Right cardiac atrium (tissue), 5 donors: ENCODE results near the gene IL1R1. TPM values are rescaled to one million over a fixed set of nuclear protein-coding genes. Genes with fewer than 3 reads are reported as not detected.
A peak's percentile ranks its signal among the peaks of the same experiment; 100 is the strongest.

Experiments
- ATAC-seq, 2 donors: fragments of 200-7000 bp; cut with Tn5 transposase; one replicate each; pipeline versions ENCODE4 v1.8.0 to v1.9.1; 2020; ENCODE audit warnings: moderate library complexity in 2 of 2, mild to moderate bottlenecking in 1 of 2
- DNase-seq, 3 donors: peaks; one replicate each; pipeline ENCODE4 v3.0.0-alpha.2; 2020
- H3K27ac ChIP-seq: one replicate; pipeline ENCODE4 v1.5.1; 2013; ENCODE audit warnings: mild to moderate bottlenecking, low read length, control low read depth, moderate library complexity
- H3K27me3 ChIP-seq: one replicate; pipeline ENCODE4 v1.6.1; 2013; ENCODE audit not compliant: control insufficient read depth, insufficient read depth
- H3K4me1 ChIP-seq: one replicate; pipeline ENCODE4 v1.6.1; 2013; ENCODE audit warnings: low read length; ENCODE audit not compliant: control insufficient read depth, insufficient read depth
- H3K4me3 ChIP-seq: one replicate; pipeline ENCODE4 v1.5.1; 2013; ENCODE audit warnings: low read length, control low read depth
- H3K9me3 ChIP-seq: one replicate; pipeline ENCODE4 v1.6.1; 2013; ENCODE audit warnings: low read length; ENCODE audit not compliant: control insufficient read depth
- WGBS: extraction: QIAGEN DNeasy Blood & Tissue Kit; methylation state at CpG from one replicate; pipeline ENCODE4 v1.1.7; 2013; 5-methylcytosine and 5-hydroxymethylcytosine counted together
- intact Hi-C, 4 donors: fragments of 100-400 bp; cut with DNase I; formaldehyde crosslinking; loops; one replicate each; pipeline versions ENCODE4 v1.11.0 to v1.14.0; 2022 to 2023
- polyA plus RNA-seq: library from polyadenylated mRNA; stranded (reverse); fragments of 200-250 nt; gene quantifications from one replicate; pipeline ENCODE4 v1.2.3, GENCODE V29; 2013
- total RNA-seq, 4 donors: library from RNA; stranded (reverse); fragmentation: NEBNext Ultra II Directional; extraction: Animal tissue kit (Norgen Biotek cat#: 25700); gene quantifications; one replicate each; pipeline ENCODE4 v1.2.1, GENCODE V29; 2021
- donor health status: healthy with polysubstance abuse.
- donor health status: DM: no; HTN: yes; CAD: no.
- donor health status: DM: no; HTN: no; CAD: no.
- donor health status: DM: no; HTN: yes; CAD: no; lungs with severe emphysema.
- donor health status: DM: yes; HTN: yes; CAD: no.

The IL1R1 gene
- total and polyA plus RNA-seq, 5 donors: 32.2 to 111 (median 54.8) TPM

- intact Hi-C loops: loop anchor here in 2 of 4 donors (10.0 kb wide), 2 partner anchors 47 to 257 kb away; no protein-coding TSS in a partner anchor
- DNase-seq (peak; percentile 65 to 87 (median 79)), ATAC-seq (peak; percentile 88 to 89)
- H3K4me1 ChIP-seq: no peaks in the 10 kb centered on the region
- H3K9me3 ChIP-seq: no peaks in the 10 kb centered on the region
- peak overlapping the region; percentile 44 for H3K4me3 ChIP-seq
- H3K27ac ChIP-seq: peak overlapping the region; percentile 20
- 4% methylated on average over 50 of the region's 50 CpGs for WGBS
- H3K27me3 ChIP-seq: no peaks in the 10 kb centered on the region
Observed at GRCh38 chr2:102187496-102188150, 45.1 kb downstream of the IL1R1 start.

- intact Hi-C loops: no loop called here
- H3K9me3 ChIP-seq: no peaks in the 10 kb centered on the region
- H3K4me3 ChIP-seq: no peak overlapping the region
- 93% methylated on average over 10 of the region's 10 CpGs for WGBS
- no peaks in the 10 kb centered on the region for H3K4me1 ChIP-seq
- H3K27me3 ChIP-seq: no peaks in the 10 kb centered on the region
- no peak for DNase-seq
- H3K27ac ChIP-seq: no peak overlapping the region
- ATAC-seq: no peak
Observed at GRCh38 chr2:102190430-102191107, 48.0 kb downstream of the IL1R1 start.

GRCh38 chr2:102191501-102191900 lies 49.0 kb downstream of the IL1R1 start:
- no peaks in the 10 kb centered on the region for H3K9me3 ChIP-seq
- no peak overlapping the region for H3K4me3 ChIP-seq
- DNase-seq: no peak
- H3K27me3 ChIP-seq: no peaks in the 10 kb centered on the region
- 96% methylated on average over 1 of the region's 1 CpG for WGBS
- H3K27ac ChIP-seq: no peak overlapping the region
- H3K4me1 ChIP-seq: no peaks in the 10 kb centered on the region
- intact Hi-C loops: no loop called here
- no peak for ATAC-seq

- no peaks in the 10 kb centered on the region for H3K9me3 ChIP-seq
- 89% methylated on average over 1 of the region's 1 CpG for WGBS
- no peak for ATAC-seq
- no peak for DNase-seq
- H3K27me3 ChIP-seq: no peaks in the 10 kb centered on the region
- no peak overlapping the region for H3K4me3 ChIP-seq
- intact Hi-C loops: no loop called here
- H3K4me1 ChIP-seq: no peaks in the 10 kb centered on the region
- no peak overlapping the region for H3K27ac ChIP-seq
Observed at GRCh38 chr2:102193074-102193473, 50.5 kb downstream of the IL1R1 start.

- ATAC-seq (no peak), DNase-seq (no peak)
- no peak overlapping the region for H3K27ac ChIP-seq
- no peaks in the 10 kb centered on the region for H3K27me3 ChIP-seq
- H3K4me1 ChIP-seq: no peaks in the 10 kb centered on the region
- H3K9me3 ChIP-seq: no peaks in the 10 kb centered on the region
- 73% methylated on average over 5 of the region's 5 CpGs for WGBS
- H3K4me3 ChIP-seq: no peak overlapping the region
- intact Hi-C loops: no loop called here
Observed at GRCh38 chr2:102194609-102195268, 52.2 kb downstream of the IL1R1 start.

- WGBS: 71% methylated on average over 5 of the region's 5 CpGs
- Histone ChIP-seq H3K9me3 (no peaks in the 10 kb centered on the region), H3K27ac (no peak overlapping the region), H3K27me3 (no peaks in the 10 kb centered on the region), H3K4me3 (no peak overlapping the region), H3K4me1 (no peaks in the 10 kb centered on the region)
- ATAC-seq (no peak), DNase-seq (no peak)
- intact Hi-C loops: no loop called here
Observed at GRCh38 chr2:102197389-102198137, 55.0 kb downstream of the IL1R1 start.

GRCh38 chr2:102200539-102200938 lies 58.0 kb downstream of the IL1R1 start:
- DNase-seq: no peak
- Histone ChIP-seq H3K27me3 (no peaks in the 10 kb centered on the region), H3K4me3 (no peak overlapping the region), H3K4me1 (no peaks in the 10 kb centered on the region), H3K9me3 (no peaks in the 10 kb centered on the region), H3K27ac (no peak overlapping the region)
- WGBS: 98% methylated on average over 1 of the region's 1 CpG
- no peak for ATAC-seq
- intact Hi-C loops: no loop called here

GRCh38 chr2:102204638-102205037 lies 62.1 kb downstream of the IL1R1 start:
- intact Hi-C loops: no loop called here
- no peak overlapping the region for H3K4me3 ChIP-seq
- H3K27ac ChIP-seq: no peak overlapping the region
- no peaks in the 10 kb centered on the region for H3K27me3 ChIP-seq
- ATAC-seq: no peak
- DNase-seq: no peak
- no peaks in the 10 kb centered on the region for H3K4me1 ChIP-seq
- H3K9me3 ChIP-seq: no peaks in the 10 kb centered on the region

- 59% methylated on average over 5 of the region's 5 CpGs for WGBS
- DNase-seq: no peak
- Histone ChIP-seq H3K4me1 (no peaks in the 10 kb centered on the region), H3K4me3 (no peak overlapping the region), H3K27ac (no peak overlapping the region), H3K27me3 (no peaks in the 10 kb centered on the region), H3K9me3 (no peaks in the 10 kb centered on the region)
- ATAC-seq: peak; percentile 23 to 61
- intact Hi-C loops: no loop called here
Observed at GRCh38 chr2:102206666-102207341, 64.3 kb downstream of the IL1R1 start.

GRCh38 chr2:102208774-102209173 lies 66.2 kb downstream of the IL1R1 start:
- H3K9me3 ChIP-seq: no peaks in the 10 kb centered on the region
- no peak overlapping the region for H3K4me3 ChIP-seq
- no peaks in the 10 kb centered on the region for H3K27me3 ChIP-seq
- no peaks in the 10 kb centered on the region for H3K4me1 ChIP-seq
- DNase-seq (no peak), ATAC-seq (no peak)
- H3K27ac ChIP-seq: no peak overlapping the region
- intact Hi-C loops: no loop called here
